Lung (tissue), 12 donors: ENCODE results near the gene INO80. TPM values are rescaled to one million over a fixed set of nuclear protein-coding genes. Genes with fewer than 3 reads are reported as not detected.

ENCODE experiments used
- ATAC-seq: fragments of 200-7000 bp; cut with Tn5 transposase; one replicate; pipeline ENCODE4 v1.9.1; 2020; ENCODE audit warnings: moderate number of reproducible peaks; ENCODE audit not compliant: insufficient read depth, low FRiP score
- DNase-seq, 3 donors: peaks; one replicate each; pipeline ENCODE4 v3.0.0-alpha.2; 2013 to 2017
- H3K27ac ChIP-seq, 2 donors: one replicate each; pipeline ENCODE4 v1.5.1; 2013; ENCODE audit warnings: mild to moderate bottlenecking in 2 of 2, moderate library complexity in 2 of 2, control low read depth in 1 of 2, inconsistent platforms in 1 of 2, low read depth in 1 of 2, low read length in 1 of 2
- H3K27me3 ChIP-seq, 3 donors: one replicate each; pipeline ENCODE4 v1.5.1; 2013; ENCODE audit warnings: low read length in 2 of 3; ENCODE audit not compliant: control insufficient read depth in 3 of 3, insufficient read depth in 3 of 3
- H3K36me3 ChIP-seq, 4 donors: one replicate each; pipeline ENCODE4 v1.5.1; 2013; ENCODE audit warnings: low read length in 4 of 4, mild to moderate bottlenecking in 1 of 4, moderate library complexity in 1 of 4; ENCODE audit not compliant: control insufficient read depth in 4 of 4, insufficient read depth in 4 of 4
- H3K4me1 ChIP-seq, 5 donors: one replicate each; pipeline ENCODE4 v1.5.1; 2013; ENCODE audit warnings: low read length in 5 of 5, mild to moderate bottlenecking in 2 of 5, moderate library complexity in 1 of 5; ENCODE audit not compliant: control insufficient read depth in 5 of 5, insufficient read depth in 5 of 5
- H3K4me3 ChIP-seq: one replicate; pipeline ENCODE4 v1.5.1; 2013; ENCODE audit warnings: mild to moderate bottlenecking, control low read depth, moderate library complexity
- H3K9ac ChIP-seq, 2 donors: one replicate each; pipeline ENCODE4 v1.5.1; 2013; ENCODE audit warnings: low read length in 2 of 2, control low read depth in 1 of 2; ENCODE audit not compliant: insufficient read depth in 1 of 2
- H3K9me3 ChIP-seq, 4 donors: one replicate each; pipeline ENCODE4 v1.5.1; 2013; ENCODE audit warnings: low read length in 3 of 4, mild to moderate bottlenecking in 1 of 4, moderate library complexity in 1 of 4; ENCODE audit not compliant: control insufficient read depth in 4 of 4, insufficient read depth in 3 of 4
- WGBS, 2 donors: extraction: QIAGEN DNeasy Blood & Tissue Kit; methylation state at CpG; one replicate each; pipeline ENCODE4 v1.1.7; 2013; 5-methylcytosine and 5-hydroxymethylcytosine counted together
- polyA plus RNA-seq, 2 donors: library from polyadenylated mRNA; stranded (reverse); fragments of 200-250 nt; gene quantifications; one replicate each; pipeline ENCODE4 v1.2.1, GENCODE V29; 2013
- total RNA-seq, 2 donors: library from RNA; depleted of rRNA in 1 of 2; stranded (reverse); fragments of >200 nt in 1 of 2; gene quantifications; one replicate each; pipeline ENCODE4 v1.2.1, GENCODE V29; 2014 to 2021
- TF ChIP-seq, protein P1 (sequence below): IDR thresholded peaks from 2 replicates; pipeline ENCODE4 v1.5.1; 2012; ENCODE audit warnings: mild to moderate bottlenecking; ENCODE audit errors: control extremely low read depth, extremely low read depth
- donor health status: control.
- donor health status: control.
- donor health status: Bipolar disorder and iron deficiency.
- donor health status: healthy.
- donor health status: DM: yes; HTN: yes; CAD: no.

The INO80 gene
- total and polyA plus RNA-seq, 4 donors: 8.0 to 50.1 (median 22.9) TPM

GRCh38 chr15:40932649-40933516 lies 183.2 kb downstream of the INO80 start:
- peak in 2 of 3 donors; percentile 36 to 76 for DNase-seq
- Histone ChIP-seq H3K4me3 (peak overlapping the region; percentile 69), H3K27ac (peak overlapping the region in 1 of 2 donors; percentile 55), H3K27me3 (peaks cover 0 to 23% (median 22%) of the 10 kb centered on the region in 3 donors), H3K36me3 (peaks cover 0 to 19% (median 0%) of the 10 kb centered on the region in 4 donors), H3K9ac (no peak overlapping the region), H3K9me3 (no peaks in the 10 kb centered on the region), H3K4me1 (peaks cover 0 to 35% (median 34%) of the 10 kb centered on the region in 5 donors)
- WGBS, 2 donors: 36 to 57% methylated on average over 11 of the region's 11 CpGs
- TF ChIP-seq, protein P1, sequence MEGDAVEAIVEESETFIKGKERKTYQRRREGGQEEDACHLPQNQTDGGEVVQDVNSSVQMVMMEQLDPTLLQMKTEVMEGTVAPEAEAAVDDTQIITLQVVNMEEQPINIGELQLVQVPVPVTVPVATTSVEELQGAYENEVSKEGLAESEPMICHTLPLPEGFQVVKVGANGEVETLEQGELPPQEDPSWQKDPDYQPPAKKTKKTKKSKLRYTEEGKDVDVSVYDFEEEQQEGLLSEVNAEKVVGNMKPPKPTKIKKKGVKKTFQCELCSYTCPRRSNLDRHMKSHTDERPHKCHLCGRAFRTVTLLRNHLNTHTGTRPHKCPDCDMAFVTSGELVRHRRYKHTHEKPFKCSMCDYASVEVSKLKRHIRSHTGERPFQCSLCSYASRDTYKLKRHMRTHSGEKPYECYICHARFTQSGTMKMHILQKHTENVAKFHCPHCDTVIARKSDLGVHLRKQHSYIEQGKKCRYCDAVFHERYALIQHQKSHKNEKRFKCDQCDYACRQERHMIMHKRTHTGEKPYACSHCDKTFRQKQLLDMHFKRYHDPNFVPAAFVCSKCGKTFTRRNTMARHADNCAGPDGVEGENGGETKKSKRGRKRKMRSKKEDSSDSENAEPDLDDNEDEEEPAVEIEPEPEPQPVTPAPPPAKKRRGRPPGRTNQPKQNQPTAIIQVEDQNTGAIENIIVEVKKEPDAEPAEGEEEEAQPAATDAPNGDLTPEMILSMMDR: no peak
- no peak for ATAC-seq

DNA sequence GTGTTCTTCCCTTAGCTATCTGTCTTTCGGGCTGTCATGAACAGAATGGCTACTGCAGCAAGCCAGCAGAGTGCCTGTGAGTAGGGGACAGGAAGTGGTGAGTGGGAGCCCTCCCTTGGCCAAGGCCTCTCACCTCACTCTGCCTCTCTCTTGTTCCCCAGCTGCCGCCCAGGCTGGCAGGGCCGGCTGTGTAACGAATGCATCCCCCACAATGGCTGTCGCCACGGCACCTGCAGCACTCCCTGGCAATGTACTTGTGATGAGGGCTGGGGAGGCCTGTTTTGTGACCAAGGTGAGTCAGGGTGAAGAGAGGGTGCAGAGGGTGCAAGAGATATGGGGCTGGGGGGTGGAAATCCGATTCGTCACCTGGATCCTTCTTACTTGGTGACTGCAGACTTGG lies 183.9 kb downstream of the INO80 start:
- DNase-seq: peak in 1 of 3 donors; percentile 39
- peak overlapping the region; percentile 69 for H3K4me3 ChIP-seq
- peaks cover 0 to 19% (median 0%) of the 10 kb centered on the region in 4 donors for H3K36me3 ChIP-seq
- no peak for ATAC-seq
- H3K9me3 ChIP-seq: no peaks in the 10 kb centered on the region
- peaks cover 0 to 36% (median 30%) of the 10 kb centered on the region in 5 donors for H3K4me1 ChIP-seq
- H3K27me3 ChIP-seq: peaks cover 0 to 29% (median 26%) of the 10 kb centered on the region in 3 donors
- peak overlapping the region in 1 of 2 donors; percentile 55 for H3K27ac ChIP-seq
- no peak overlapping the region for H3K9ac ChIP-seq
- TF ChIP-seq, protein P1: no peak
- WGBS, 2 donors: 31 to 36% methylated on average over 8 of the region's 8 CpGs

DNA sequence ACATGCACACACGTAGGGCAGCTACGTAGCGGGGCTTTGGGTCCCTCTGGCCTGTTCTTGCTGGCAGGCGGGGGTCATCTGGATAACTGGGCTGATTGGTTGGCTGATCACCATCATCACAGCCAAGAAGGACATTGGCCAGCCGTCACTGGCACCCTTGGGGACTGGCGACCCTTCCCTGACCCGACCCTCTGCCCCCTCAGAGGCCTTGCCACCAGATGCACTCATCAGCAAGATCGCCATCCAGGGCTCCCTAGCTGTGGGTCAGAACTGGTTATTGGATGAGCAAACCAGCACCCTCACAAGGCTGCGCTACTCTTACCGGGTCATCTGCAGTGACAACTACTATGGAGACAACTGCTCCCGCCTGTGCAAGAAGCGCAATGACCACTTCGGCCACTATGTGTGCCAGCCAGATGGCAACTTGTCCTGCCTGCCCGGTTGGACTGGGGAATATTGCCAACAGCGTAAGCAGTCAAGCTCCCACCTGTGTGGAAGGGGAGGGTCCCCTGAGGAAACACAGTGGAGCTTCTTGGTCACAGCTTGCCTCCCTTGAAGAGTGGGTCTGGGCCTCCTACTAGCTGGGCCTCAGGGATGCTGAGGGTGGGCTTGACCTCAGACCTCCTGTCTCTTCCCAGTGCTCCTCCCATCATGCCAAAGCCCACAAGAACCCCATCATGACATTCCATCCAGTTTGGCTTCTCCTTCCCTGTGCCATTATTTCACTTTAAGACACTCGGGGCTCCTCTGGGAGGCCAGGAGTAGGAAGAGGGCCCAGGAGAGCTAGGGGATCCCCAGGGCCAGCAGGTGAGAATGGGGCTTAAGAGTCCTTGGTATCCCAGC lies 184.6 kb downstream of the INO80 start:
- peaks cover 0 to 40% (median 33%) of the 10 kb centered on the region in 5 donors for H3K4me1 ChIP-seq
- no peak overlapping the region for H3K9ac ChIP-seq
- 55 to 75% methylated on average over 16 of the region's 16 CpGs for WGBS, 2 donors

More for the DNA sequence above, 184.6 kb downstream of the INO80 start:
- TF ChIP-seq, protein P1: no peak
- DNase-seq (no peak), ATAC-seq (no peak)
- peak overlapping the region; percentile 69 for H3K4me3 ChIP-seq
- peak overlapping the region; percentile 3 to 55 for H3K27ac ChIP-seq
- peaks cover 0 to 35% (median 32%) of the 10 kb centered on the region in 3 donors for H3K27me3 ChIP-seq
- peaks cover 0 to 18% (median 0%) of the 10 kb centered on the region in 4 donors for H3K36me3 ChIP-seq
- H3K9me3 ChIP-seq: no peaks in the 10 kb centered on the region
